GM18502 (cell line): ENCODE data around the gene RHOXF2.
A peak's percentile ranks its signal among the peaks of the same experiment; 100 is the strongest.
"Not testable (repeated sequence)": the region's sequence is repeated elsewhere in the genome, so short reads cannot be mapped to it uniquely, and the experiment has no call there.

Source experiments
- ATAC-seq: cut with Tn5 transposase; IDR thresholded peaks from one replicate; pipeline ENCODE4 v1.9.1; 2021; ENCODE audit warnings: mild to moderate bottlenecking; ENCODE audit not compliant: unreplicated experiment, poor library complexity

Gene RHOXF2, protein sequence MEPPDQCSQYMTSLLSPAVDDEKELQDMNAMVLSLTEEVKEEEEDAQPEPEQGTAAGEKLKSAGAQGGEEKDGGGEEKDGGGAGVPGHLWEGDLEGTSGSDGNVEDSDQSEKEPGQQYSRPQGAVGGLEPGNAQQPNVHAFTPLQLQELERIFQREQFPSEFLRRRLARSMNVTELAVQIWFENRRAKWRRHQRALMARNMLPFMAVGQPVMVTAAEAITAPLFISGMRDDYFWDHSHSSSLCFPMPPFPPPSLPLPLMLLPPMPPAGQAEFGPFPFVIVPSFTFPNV

GRCh38 chrX:120158313-120158712, at the start of gene RHOXF2:
Gene RHOXF2 (plus strand): TSS chrX:120158613. CDS start chrX:120158751, 138 bp downstream.
- ATAC-seq: not testable (repeated sequence)

DNA sequence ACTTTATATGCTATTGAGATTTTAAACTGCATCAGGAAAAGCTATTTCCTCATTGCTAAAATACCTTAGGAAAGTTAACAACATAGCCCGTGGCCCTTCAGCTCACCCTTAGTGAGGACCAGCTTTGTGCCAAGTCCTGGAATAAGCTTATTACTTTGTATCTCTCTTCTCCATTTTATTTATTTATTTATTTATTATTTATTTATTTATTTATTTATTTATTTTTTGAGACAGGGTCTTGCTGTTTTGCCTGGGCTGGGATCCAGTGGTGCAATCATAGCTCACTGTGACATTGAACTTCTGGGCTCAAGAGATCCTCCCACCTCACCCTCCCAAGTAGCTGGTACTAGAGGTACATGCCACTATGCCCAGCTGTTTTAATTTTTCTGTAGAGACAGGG, 49.0 kb upstream of the RHOXF2 start:
- no peak for ATAC-seq

DNA sequence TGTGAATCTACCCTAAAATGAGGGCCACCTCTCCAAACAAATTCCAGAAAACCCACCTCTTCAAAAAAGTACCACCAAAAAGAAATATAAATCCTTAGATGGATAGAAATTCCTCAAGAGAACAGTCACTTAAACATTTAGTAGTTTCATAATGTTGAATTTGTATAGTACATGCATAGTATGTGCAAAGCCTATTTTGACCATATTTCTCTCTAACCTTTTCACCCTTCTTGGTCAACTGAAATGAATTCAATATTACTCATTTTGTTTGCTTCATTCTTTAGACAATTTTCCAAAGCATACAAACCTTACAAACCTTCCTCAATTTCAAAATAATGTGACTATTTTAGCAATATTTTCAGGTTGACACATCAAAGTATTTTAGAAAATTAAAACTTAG, 46.8 kb upstream of the RHOXF2 start:
- ATAC-seq: no peak

- no peak for ATAC-seq
Observed at GRCh38 chrX:120115438-120115963, 42.9 kb upstream of the RHOXF2 start, which contains the start of gene RHOXF1. Gene RHOXF1 (minus strand): TSS chrX:120115913. CDS start chrX:120115862, 51 bp downstream.

GRCh38 chrX:120120223-120120622, 38.2 kb upstream of the RHOXF2 start:
- no peak for ATAC-seq

- no peak for ATAC-seq
Observed at GRCh38 chrX:120125444-120125843, 33.0 kb upstream of the RHOXF2 start.

DNA sequence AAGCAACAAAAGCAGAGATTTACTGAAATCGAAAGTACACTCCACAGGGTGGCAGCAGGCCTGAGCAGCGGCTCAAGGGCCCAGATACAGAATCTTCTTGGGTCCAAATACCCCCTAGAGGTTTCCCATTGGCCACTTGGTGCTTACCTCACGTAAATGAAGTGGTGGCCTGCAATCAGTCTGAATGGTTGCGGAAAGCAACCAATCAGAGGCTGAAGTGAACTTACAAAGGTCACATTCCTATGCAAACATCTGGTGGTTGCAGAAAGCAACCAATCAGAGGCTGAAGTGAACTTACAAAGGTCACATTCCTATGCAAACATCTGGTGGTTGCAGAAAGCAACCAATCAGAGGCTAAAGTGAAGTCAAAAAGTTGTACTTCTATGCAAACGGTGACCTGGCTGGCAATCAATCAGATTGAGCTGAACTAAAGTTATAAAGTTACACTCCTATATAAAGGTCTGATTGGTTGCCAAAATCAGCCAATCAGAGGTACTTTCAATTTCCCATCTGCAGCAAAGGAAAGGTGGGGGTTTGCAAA, 30.0 kb upstream of the RHOXF2 start:
- ATAC-seq: not testable (repeated sequence)

DNA sequence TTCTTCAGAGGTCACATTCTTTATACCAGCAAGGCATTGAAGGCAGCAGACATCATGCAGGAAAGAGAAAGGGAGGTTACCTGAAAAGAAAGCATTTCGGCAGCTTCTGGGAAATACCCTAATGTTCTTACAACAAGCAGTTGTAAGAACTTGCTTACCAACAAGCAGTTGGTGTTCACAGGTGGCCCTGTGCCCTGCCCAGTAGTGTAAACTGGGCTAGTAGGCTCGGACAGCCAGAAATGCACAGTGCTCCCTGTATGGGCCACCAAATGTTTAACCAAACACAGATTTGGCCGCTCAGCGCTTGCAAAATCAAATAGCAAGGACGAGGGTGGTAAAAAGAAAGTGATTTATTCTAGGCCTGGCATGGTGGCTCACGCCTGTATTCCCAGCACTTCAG, 22.3 kb upstream of the RHOXF2 start:
- no peak for ATAC-seq

DNA sequence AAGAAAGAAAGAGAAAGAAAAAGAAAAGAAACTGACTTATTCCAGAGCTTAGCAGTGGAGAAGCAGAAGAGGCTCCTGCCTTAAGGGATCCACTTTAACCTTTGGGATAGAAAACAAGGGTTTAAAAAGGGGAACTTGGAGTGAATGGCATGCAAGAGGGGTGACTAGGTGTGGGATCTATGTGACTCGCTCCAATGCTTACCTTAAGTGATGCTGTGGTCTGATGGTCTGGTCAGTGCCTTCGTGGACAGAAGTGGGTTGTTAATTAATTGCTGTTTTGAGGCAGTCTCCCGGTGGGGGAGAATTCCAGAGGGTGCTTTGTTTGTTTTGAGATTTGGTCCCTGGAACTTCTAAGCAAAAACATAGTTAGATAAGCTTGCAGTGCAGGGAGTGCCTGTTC, 21.6 kb upstream of the RHOXF2 start:
- ATAC-seq: no peak

DNA sequence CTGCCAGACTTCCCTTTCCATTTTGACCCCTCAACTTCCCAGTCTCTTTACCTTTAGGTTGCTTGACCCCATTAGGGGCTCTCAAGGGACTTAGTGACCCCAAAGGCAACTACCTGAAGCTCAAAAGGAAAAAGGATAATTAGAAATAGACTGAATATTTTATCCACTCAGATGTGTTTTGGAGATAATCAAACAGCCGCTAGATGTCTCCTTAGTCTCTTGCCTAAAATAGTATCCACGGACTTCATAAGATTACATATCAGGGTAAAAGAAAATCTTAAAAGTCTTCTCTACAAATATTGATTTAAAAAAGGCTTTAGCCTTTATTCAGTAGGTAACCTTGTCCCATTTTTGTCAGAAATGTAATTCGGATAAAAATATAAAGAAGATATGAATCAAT, 21.0 kb upstream of the RHOXF2 start:
- no peak for ATAC-seq

DNA sequence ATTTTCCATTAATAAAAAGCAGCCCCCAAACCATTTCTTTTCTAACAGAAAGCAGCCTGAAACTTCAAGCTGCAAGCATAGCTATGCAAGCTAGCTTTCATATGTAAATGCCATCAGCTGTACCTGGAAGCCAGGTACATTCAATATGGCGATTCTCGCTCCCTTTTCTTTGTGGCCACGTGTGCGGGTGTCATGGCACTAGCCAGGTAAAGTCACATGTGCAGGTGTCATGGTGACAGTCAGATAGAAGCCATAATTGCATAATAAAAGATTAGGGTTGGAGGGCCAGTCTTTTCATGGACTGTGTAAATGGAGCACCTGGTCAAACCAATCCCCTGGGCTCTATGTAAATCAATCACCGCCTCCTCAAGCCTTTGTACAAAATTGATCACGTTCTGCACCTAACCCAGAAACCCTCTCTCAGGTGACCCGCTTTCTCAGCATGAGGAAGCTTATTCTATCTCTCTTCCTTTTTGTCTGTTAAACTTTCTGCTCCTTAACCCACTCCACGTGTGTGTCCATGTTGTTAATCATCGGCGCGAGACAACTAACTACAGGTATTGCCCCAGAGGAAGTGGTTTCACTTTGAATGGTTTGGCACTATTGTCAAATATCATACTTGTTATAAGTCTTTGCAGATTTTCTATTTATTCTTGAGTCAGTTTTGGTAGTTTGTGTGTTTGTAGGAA, 18.0 kb upstream of the RHOXF2 start:
- no peak for ATAC-seq

DNA sequence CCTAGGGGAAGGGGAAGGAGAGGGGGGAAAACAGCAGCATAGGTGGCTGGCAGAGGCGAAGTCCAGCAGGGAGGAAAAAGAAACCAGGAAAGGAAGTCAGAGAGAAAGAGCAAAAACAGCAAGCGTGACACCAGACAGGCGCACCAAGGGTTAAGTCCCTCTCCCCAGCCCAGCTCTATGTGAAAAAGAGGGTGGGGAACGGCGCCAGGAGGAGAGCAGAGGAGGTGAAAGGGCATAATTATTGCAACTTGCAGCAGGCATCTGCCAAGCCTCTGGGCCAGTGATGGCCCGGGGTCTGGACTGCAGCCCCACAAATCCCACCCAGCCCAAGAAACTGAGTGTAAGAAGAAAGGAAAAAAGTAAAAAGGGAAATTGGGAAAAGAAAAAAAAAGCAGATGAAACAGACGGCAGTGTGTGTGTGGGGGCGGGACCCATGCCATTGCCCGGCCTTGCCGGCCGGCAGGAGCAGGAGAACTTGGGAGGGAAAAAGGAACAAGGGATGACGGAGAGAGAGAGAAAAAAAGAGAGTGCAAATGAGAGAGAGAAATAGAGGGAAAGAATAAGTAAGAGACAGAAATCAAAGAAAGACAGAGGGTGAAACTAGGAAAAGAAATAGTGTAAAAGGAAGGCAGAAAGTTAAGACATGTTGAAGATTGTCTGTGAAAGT, 14.1 kb upstream of the RHOXF2 start:
- no peak for ATAC-seq

DNA sequence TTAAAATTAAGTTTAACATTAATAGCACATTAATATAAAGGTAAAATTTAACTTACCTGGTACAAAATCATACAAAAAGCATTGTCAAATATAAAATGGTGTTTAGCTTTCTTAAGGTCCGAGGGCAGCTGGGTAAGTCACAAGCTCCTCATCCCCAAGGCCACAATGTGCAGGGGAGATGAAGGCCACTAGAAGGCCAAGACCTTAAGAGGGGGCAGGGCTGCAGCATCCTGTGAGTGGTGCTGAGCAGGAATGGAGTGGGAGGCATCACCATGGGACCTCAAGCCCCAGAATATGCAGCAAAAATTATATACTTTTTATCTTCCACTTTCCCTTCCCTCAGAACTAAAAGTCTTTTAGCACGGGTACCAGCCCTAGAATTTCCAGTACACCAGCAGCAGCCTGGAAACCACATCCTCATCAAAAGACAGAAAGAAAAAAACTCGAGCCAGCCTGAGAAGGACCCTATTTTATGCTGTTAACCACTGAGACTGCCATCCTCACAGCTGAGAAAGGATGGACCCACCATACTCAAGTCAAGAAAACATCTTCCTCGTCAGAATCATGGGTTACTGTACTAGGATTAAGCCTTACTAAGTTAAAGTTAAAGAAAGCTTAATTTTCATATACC, 13.0 kb upstream of the RHOXF2 start:
- ATAC-seq: no peak

DNA sequence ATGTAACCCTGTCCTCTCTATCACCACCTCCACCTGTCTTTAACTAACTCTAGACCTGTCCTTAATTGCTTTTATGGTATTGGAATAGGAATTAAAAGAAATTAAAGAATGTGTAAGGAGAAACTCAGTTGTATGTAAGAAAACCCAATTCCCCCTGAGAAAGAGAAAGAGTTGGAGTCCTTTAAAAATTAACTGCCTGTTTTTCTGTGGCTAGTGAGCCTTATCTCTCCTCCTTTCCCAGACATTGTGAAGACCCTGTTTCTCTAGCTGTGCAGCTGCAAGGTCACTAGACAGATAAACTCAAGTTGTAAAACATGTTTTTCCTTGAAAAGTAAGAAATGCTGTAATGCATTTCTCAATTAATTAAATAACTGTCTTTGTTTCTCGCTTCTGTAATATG, 12.1 kb upstream of the RHOXF2 start:
- ATAC-seq: not testable (repeated sequence)

DNA sequence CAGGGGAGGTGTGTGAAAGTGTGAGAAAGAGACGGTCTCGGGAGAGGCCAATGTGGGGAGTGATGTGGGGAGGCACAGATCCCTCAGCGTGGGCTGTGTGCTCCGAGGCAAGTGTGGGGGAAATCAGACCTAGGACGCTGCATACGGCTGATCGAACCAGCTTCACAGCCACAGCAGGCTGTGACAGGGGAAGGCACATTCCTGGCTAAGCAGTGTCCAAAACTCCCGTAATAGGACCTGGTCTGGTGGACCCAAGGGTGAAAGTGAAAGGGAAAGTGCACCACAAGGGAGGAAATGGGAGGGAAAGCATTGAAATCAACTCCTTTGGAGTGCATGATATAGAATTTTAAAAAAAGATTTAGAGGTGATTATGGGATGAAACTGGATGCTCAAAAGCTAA, 10.9 kb upstream of the RHOXF2 start:
- ATAC-seq: no peak

- not testable (repeated sequence) for ATAC-seq
Observed at GRCh38 chrX:120150109-120150744, 8.2 kb upstream of the RHOXF2 start.

- ATAC-seq: not testable (repeated sequence)
Observed at GRCh38 chrX:120159086-120159485, 673 bp downstream of the RHOXF2 start.

DNA sequence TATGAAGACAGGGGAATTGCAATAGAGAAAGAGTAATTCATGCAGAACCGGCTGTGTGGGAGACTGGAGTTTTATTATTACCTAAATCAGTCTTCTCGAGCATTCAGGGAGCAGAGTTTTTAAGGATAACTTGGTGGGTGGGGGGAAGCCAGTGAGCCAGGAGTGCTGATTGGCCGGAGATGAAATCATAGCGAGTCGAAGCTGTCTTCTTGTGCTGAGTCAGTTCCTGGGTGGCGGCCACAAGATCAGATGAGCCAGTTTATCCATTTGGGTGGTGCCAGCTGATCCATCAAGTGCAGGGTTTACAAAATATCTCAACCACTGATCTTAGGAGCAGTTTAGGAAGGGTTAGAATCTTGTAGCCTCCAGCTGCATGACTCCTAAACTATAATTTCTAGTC, 34.8 kb downstream of the RHOXF2 start:
- ATAC-seq: not testable (repeated sequence)

GRCh38 chrX:120193720-120194119, 35.3 kb downstream of the RHOXF2 start:
- peak; percentile 93 for ATAC-seq

DNA sequence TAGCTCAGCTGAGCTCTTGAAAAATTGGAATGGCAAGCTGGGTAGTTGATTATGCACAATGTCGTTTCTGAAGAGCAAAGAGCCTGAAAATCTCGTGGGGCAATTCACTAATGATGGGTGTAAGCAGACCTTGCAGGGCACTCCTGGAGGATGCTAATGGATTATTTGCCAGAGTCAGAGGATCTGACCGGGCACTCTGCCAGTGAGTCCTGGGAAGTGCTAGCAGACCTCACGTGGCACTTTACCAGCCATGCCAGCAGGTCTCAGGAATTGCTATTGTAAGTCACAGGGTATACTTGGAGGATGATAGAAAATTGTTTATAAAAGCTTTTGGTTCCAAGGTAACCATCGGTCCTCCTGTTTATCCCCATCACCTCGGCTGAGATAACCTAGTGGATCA, 37.4 kb downstream of the RHOXF2 start:
- not testable (repeated sequence) for ATAC-seq
